HCT116 (cell line): ENCODE results near the gene ARHGEF10L.

Source experiments
- CTCF ChIP-seq, 3 experiments: fragments of 200-600 bp in 1 of 3; sonication (generic) in 1 of 3; IDR thresholded peaks in 2 of 3; conservative IDR thresholded peaks in 1 of 3; 2 replicates each; pipeline ENCODE4 v1.5.1; 2012 to 2017; ENCODE audit warnings: low read depth in 2 of 3, low read length in 2 of 3, antibody characterized with exemption in 1 of 3, borderline replicate concordance in 1 of 3, control low read depth in 1 of 3, mild to moderate bottlenecking in 1 of 3, mixed read lengths in 1 of 3, mixed run types in 1 of 3, moderate library complexity in 1 of 3; ENCODE audit not compliant: insufficient read depth in 1 of 3
- EZH2phosphoT487 ChIP-seq: fragments of 200-600 bp; IDR thresholded peaks from 2 replicates; pipeline ENCODE4 v1.6.1; 2018; ENCODE audit warnings: antibody characterized with exemption, borderline replicate concordance
- MAX ChIP-seq: IDR thresholded peaks from 2 replicates; pipeline ENCODE4 v1.6.1; 2012
- POLR2A ChIP-seq: IDR thresholded peaks from 2 replicates; pipeline ENCODE4 v1.7.0; 2011; ENCODE audit warnings: borderline replicate concordance; ENCODE audit not compliant: insufficient read depth, insufficient read length; ENCODE audit errors: extremely low read depth
- TCF7L2 ChIP-seq: IDR thresholded peaks from 2 replicates; pipeline ENCODE4 v1.7.0; 2011; ENCODE audit warnings: borderline replicate concordance, inconsistent platforms; ENCODE audit not compliant: insufficient read depth, insufficient read length; ENCODE audit errors: extremely low read depth
- ZNF274 ChIP-seq: fragments of 200-500 bp; sonication (Bioruptor generic); IDR thresholded peaks from 2 replicates; pipeline ENCODE4 v1.6.1; 2014; ENCODE audit warnings: mild to moderate bottlenecking, low read depth, low read length, inconsistent platforms

- TF ChIP-seq TCF7L2 = no peak
- TF ChIP-seq ZNF274 = no peak
- no peak for TF ChIP-seq CTCF (IDR thresholded peaks at IDR 0.05 in 2 of 3, conservative IDR thresholded peaks at IDR 0.05 in 1 of 3; ENCODE audit: borderline replicate concordance in 1 of 3, insufficient read depth in 1 of 3, low read depth in 2 of 3, low read length in 2 of 3)
- TF ChIP-seq EZH2phosphoT487 = no peak
- TF ChIP-seq MAX = no peak
- no peak for TF ChIP-seq POLR2A
Measured at GRCh38 chr1:17632541-17633184, 93.2 kb downstream of the ARHGEF10L start.
